ENCODE results near the gene TMEM208. TPM values are rescaled to one million over a fixed set of nuclear protein-coding genes. Genes with fewer than 3 reads are reported as not detected.

Gene TMEM208
- total and polyA plus RNA-seq, 2 of the 13 experiments (the other 11 are each of a cell fraction or from before 2014, with no cell fraction given), result 58.8 to 72.9 TPM

DNA sequence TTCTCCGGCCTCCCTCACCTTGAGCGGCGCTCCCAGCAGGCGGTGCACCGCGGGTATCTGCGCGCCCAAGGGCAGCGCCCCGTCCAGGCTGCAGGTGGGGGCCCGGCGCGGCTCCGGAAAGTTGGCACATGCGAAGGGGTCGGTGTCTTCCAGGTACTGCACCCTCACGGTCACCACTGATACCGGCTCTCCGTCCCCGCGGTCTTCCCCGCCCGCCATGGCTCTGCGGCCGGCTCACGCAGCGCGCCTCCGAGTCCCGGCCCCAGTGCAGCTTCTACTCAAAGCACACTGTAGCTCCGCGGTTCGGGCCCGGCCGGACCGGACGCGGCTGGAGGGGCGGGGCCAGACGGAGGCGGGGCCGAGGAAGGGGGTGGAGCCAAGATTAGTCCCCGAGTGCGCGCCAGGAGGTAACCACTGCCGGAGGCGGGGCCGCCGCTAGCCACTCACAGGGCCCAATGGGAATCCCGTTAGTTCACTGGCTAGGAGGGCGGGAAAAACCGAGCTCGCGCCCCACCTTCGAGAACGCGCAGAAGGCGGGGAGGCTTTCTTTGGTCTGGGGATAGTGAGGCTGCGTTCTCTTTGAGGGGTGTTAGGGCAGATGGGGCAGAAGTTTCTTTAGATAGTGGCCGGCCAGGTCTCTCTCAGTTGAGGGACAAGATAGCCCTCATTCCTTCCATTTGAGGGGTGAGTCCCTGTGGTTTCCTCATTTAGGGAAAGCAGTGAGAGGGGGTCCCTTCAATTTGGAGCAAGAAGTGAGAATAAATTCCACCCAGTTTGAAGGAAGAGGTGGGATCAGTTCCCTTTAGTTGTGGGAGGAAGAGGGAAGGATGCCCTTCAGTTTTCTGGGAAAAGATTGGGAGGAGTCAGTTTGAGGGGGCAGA lies 20.5 kb downstream of the TMEM208 start, which contains the start of gene FHOD1:
TSS of gene FHOD1 (minus strand) at position 290 of the 881 bp plus-strand sequence. CDS start at position 219, 71 bp downstream.
- Histone ChIP-seq H3K27ac (ENCODE audit: extremely low read length, insufficient read depth, low read length) (peak within 1 kb of the TSS; percentile 73), H4K20me1 (ENCODE audit: insufficient read depth, low read length) (no peaks in the 10 kb centered on the region), H3K79me2 (ENCODE audit: insufficient read depth, low read length) (no peaks in the 10 kb centered on the region), H3K9ac (ENCODE audit: insufficient read depth, low read depth, low read length) (peak within 1 kb of the TSS; percentile 69), H3K4me1 (ENCODE audit: insufficient read depth, low read length) (peaks cover 54% of the 10 kb centered on the region), H3K9me3 (ENCODE audit: low read length) (no peaks in the 10 kb centered on the region), H3K27me3 (ENCODE audit: control insufficient read depth in 1 of 2, insufficient read depth in 2 of 2, low read length in 2 of 2) (peaks cover 0 to 22% of the 10 kb centered on the region in 2 experiments; a peak in 3 of 5 replicates), H3K36me3 (replicated peaks in 1 of 2; ENCODE audit: control insufficient read depth in 1 of 2, insufficient read depth in 2 of 2, low read length in 2 of 2) (peaks cover 0 to 2% of the 10 kb centered on the region in 2 experiments; a peak in 1 of 5 replicates), H2AFZ (ENCODE audit: low read length) (no peak within 1 kb of the TSS), H3K4me3 (replicated peaks in 1 of 3; ENCODE audit: insufficient read depth in 1 of 3, low read depth in 2 of 3, low read length in 3 of 3) (peak within 1 kb of the TSS; percentile 63 to 85 (median 82)), H3K4me2 (ENCODE audit: low read depth, low read length) (peak within 1 kb of the TSS; percentile 97)
- in situ Hi-C loops (cut with HindIII; ENCODE audit: extremely low pct_ligation_motif_present, low pct_unique_long_range_greater_than_20kb) (no loop called here), intact Hi-C loops (cut with micrococcal nuclease; ENCODE audit: unreplicated experiment) (loop anchor here (1.0 to 2.0 kb wide), 2 partner anchors 20 to 55 kb away; partner anchors contain the start of genes E2F4 and TMEM208)
- under 1% methylated on average over 43 of the region's 60 CpGs for WGBS (ENCODE audit: low lambda C conversion rate)
- BruUV-seq (replicated peaks), result no TSS peak
- ATAC-seq (peak; percentile 68), DNase-seq (ENCODE audit: low spot score) (peak; percentile 83), FAIRE-seq (peak; percentile 74)
- POLR2A ChIA-PET, result interaction anchor here (0.5 to 6.1 kb wide), 22 partner anchors 10 to 293 kb away, joined by 3 to 71 read pairs (median 5); partner anchors contain the start of genes ATP6V0D1, HSD11B2, NOL3 and PLEKHG4
- CTCF ChIA-PET (ENCODE audit: low intra/inter-chr PET ratio, low total read pairs), result no interaction called here
- TF ChIP-seq ASH2L (IDR thresholded peaks at IDR 0.05; ENCODE audit: insufficient read length, low read depth, low read length), result peak; percentile 52
- TF ChIP-seq, protein P1, sequence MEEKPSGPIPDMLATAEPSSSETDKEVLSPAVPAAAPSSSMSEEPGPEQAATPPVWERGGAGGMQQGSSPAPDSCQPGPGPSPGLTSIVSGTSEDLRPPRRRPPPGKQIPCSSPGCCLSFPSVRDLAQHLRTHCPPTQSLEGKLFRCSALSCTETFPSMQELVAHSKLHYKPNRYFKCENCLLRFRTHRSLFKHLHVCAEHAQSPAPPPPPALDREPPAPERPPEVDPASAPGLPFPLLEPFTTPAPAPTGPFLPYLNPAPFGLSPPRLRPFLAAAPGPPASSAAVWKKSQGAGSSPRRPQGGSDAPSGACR (CRISPR knock-in tag; IDR thresholded peaks at IDR 0.05), result no peak
- TF ChIP-seq GLI4 (CRISPR knock-in tag; IDR thresholded peaks at IDR 0.05; ENCODE audit: borderline replicate concordance), result 0 out of 2 replicates have a peak, but pooled peaks have one; percentile 8
- TF ChIP-seq ZNF83 (CRISPR knock-in tag; IDR thresholded peaks at IDR 0.05; ENCODE audit: borderline replicate concordance), result 0 out of 2 replicates have a peak, but pooled peaks have one; percentile 9
- TF ChIP-seq ZNF343 (CRISPR knock-in tag; IDR thresholded peaks at IDR 0.05), result no peak; the same call in none of the 2 replicates
- peak; percentile 27 for TF ChIP-seq TEAD3 (CRISPR knock-in tag; optimal IDR thresholded peaks at IDR 0.05; ENCODE audit: borderline replicate concordance)
- no peak for TF ChIP-seq ZNF17 (CRISPR knock-in tag; IDR thresholded peaks at IDR 0.05)
- peak; percentile 86 for TF ChIP-seq SP4 (CRISPR knock-in tag; IDR thresholded peaks at IDR 0.05)
- no peak for TF ChIP-seq RBAK (CRISPR knock-in tag; IDR thresholded peaks at IDR 0.05)
- peak; percentile 74; the same call in 1 of the 2 replicates for TF ChIP-seq MYNN (CRISPR knock-in tag; IDR thresholded peaks at IDR 0.05; ENCODE audit: low read depth)
- peak; percentile 85 for TF ChIP-seq TAF1 (CRISPR knock-in tag; IDR thresholded peaks at IDR 0.05)
- peak; percentile 61 for TF ChIP-seq YEATS2 (CRISPR knock-in tag; IDR thresholded peaks at IDR 0.05; ENCODE audit: borderline replicate concordance)
- TF ChIP-seq MED13 (CRISPR knock-in tag; IDR thresholded peaks at IDR 0.05), result 0 out of 2 replicates have a peak, but pooled peaks have one; percentile 31
- no peak for TF ChIP-seq GATA4 (IDR thresholded peaks at IDR 0.05; ENCODE audit: borderline replicate concordance, low read depth)
- TF ChIP-seq AHR (CRISPR knock-in tag; IDR thresholded peaks at IDR 0.05), result peak; percentile 88
- TF ChIP-seq, protein P2, sequence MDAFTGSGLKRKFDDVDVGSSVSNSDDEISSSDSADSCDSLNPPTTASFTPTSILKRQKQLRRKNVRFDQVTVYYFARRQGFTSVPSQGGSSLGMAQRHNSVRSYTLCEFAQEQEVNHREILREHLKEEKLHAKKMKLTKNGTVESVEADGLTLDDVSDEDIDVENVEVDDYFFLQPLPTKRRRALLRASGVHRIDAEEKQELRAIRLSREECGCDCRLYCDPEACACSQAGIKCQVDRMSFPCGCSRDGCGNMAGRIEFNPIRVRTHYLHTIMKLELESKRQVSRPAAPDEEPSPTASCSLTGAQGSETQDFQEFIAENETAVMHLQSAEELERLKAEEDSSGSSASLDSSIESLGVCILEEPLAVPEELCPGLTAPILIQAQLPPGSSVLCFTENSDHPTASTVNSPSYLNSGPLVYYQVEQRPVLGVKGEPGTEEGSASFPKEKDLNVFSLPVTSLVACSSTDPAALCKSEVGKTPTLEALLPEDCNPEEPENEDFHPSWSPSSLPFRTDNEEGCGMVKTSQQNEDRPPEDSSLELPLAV (CRISPR knock-in tag; conservative IDR thresholded peaks at IDR 0.05; ENCODE audit: low read depth), result no peak
- TF ChIP-seq ZNF550 (CRISPR knock-in tag; IDR thresholded peaks at IDR 0.05; ENCODE audit: borderline replicate concordance), result 0 out of 2 replicates have a peak, but pooled peaks have one; percentile 46
- TF ChIP-seq, protein P3, sequence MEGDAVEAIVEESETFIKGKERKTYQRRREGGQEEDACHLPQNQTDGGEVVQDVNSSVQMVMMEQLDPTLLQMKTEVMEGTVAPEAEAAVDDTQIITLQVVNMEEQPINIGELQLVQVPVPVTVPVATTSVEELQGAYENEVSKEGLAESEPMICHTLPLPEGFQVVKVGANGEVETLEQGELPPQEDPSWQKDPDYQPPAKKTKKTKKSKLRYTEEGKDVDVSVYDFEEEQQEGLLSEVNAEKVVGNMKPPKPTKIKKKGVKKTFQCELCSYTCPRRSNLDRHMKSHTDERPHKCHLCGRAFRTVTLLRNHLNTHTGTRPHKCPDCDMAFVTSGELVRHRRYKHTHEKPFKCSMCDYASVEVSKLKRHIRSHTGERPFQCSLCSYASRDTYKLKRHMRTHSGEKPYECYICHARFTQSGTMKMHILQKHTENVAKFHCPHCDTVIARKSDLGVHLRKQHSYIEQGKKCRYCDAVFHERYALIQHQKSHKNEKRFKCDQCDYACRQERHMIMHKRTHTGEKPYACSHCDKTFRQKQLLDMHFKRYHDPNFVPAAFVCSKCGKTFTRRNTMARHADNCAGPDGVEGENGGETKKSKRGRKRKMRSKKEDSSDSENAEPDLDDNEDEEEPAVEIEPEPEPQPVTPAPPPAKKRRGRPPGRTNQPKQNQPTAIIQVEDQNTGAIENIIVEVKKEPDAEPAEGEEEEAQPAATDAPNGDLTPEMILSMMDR (CRISPR knock-in tag; IDR thresholded peaks at IDR 0.05), result no peak

Measured in HepG2 (cell line).